Lung (tissue), 12 donors: ENCODE results near the gene PXDN. TPM values are rescaled to one million over a fixed set of nuclear protein-coding genes. Genes with fewer than 3 reads are reported as not detected.

Experiments used
- ATAC-seq: fragments of 200-7000 bp; cut with Tn5 transposase; one replicate; pipeline ENCODE4 v1.9.1; 2020; ENCODE audit warnings: moderate number of reproducible peaks; ENCODE audit not compliant: insufficient read depth, low FRiP score
- DNase-seq, 3 donors: peaks; one replicate each; pipeline ENCODE4 v3.0.0-alpha.2; 2013 to 2017
- H3K27ac ChIP-seq, 2 donors: one replicate each; pipeline ENCODE4 v1.5.1; 2013; ENCODE audit warnings: mild to moderate bottlenecking in 2 of 2, moderate library complexity in 2 of 2, control low read depth in 1 of 2, inconsistent platforms in 1 of 2, low read depth in 1 of 2, low read length in 1 of 2
- H3K27me3 ChIP-seq, 3 donors: one replicate each; pipeline ENCODE4 v1.5.1; 2013; ENCODE audit warnings: low read length in 2 of 3; ENCODE audit not compliant: control insufficient read depth in 3 of 3, insufficient read depth in 3 of 3
- H3K36me3 ChIP-seq, 4 donors: one replicate each; pipeline ENCODE4 v1.5.1; 2013; ENCODE audit warnings: low read length in 4 of 4, mild to moderate bottlenecking in 1 of 4, moderate library complexity in 1 of 4; ENCODE audit not compliant: control insufficient read depth in 4 of 4, insufficient read depth in 4 of 4
- H3K4me1 ChIP-seq, 5 donors: one replicate each; pipeline ENCODE4 v1.5.1; 2013; ENCODE audit warnings: low read length in 5 of 5, mild to moderate bottlenecking in 2 of 5, moderate library complexity in 1 of 5; ENCODE audit not compliant: control insufficient read depth in 5 of 5, insufficient read depth in 5 of 5
- H3K4me3 ChIP-seq: one replicate; pipeline ENCODE4 v1.5.1; 2013; ENCODE audit warnings: mild to moderate bottlenecking, control low read depth, moderate library complexity
- H3K9ac ChIP-seq, 2 donors: one replicate each; pipeline ENCODE4 v1.5.1; 2013; ENCODE audit warnings: low read length in 2 of 2, control low read depth in 1 of 2; ENCODE audit not compliant: insufficient read depth in 1 of 2
- H3K9me3 ChIP-seq, 4 donors: one replicate each; pipeline ENCODE4 v1.5.1; 2013; ENCODE audit warnings: low read length in 3 of 4, mild to moderate bottlenecking in 1 of 4, moderate library complexity in 1 of 4; ENCODE audit not compliant: control insufficient read depth in 4 of 4, insufficient read depth in 3 of 4
- CTCF ChIP-seq: IDR thresholded peaks from 2 replicates; pipeline ENCODE4 v1.5.1; 2012; ENCODE audit warnings: mild to moderate bottlenecking; ENCODE audit errors: control extremely low read depth, extremely low read depth
- WGBS, 2 donors: extraction: QIAGEN DNeasy Blood & Tissue Kit; methylation state at CpG; one replicate each; pipeline ENCODE4 v1.1.7; 2013; 5-methylcytosine and 5-hydroxymethylcytosine counted together
- polyA plus RNA-seq, 2 donors: library from polyadenylated mRNA; stranded (reverse); fragments of 200-250 nt; gene quantifications; one replicate each; pipeline ENCODE4 v1.2.1, GENCODE V29; 2013
- total RNA-seq, 2 donors: library from RNA; depleted of rRNA in 1 of 2; stranded (reverse); fragments of >200 nt in 1 of 2; gene quantifications; one replicate each; pipeline ENCODE4 v1.2.1, GENCODE V29; 2014 to 2021
- donor health status: control.
- donor health status: control.
- donor health status: Bipolar disorder and iron deficiency.
- donor health status: healthy.
- donor health status: DM: yes; HTN: yes; CAD: no.

PXDN gene
- total and polyA plus RNA-seq, 4 donors: 10.6 to 198 (median 45.1) TPM

GRCh38 chr2:1649103-1650084 is 94.9 kb downstream of the PXDN start:
- Histone ChIP-seq H3K36me3 (peaks cover 0 to 42% (median 34%) of the 10 kb centered on the region in 4 donors), H3K27ac (peak overlapping the region in 1 of 2 donors; percentile 27), H3K4me3 (no peak overlapping the region), H3K4me1 (peaks cover 0 to 50% (median 31%) of the 10 kb centered on the region in 5 donors), H3K9me3 (peaks cover 0 to 7% (median 0%) of the 10 kb centered on the region in 4 donors), H3K9ac (no peak overlapping the region), H3K27me3 (no peaks in the 10 kb centered on the region)
- DNase-seq (peak in 1 of 3 donors; percentile 7), ATAC-seq (no peak)
- 95 to 96% methylated on average over 58 of the region's 58 CpGs for WGBS, 2 donors
- TF ChIP-seq CTCF: no peak

GRCh38 chr2:1648241-1649102 is 95.8 kb downstream of the PXDN start:
- TF ChIP-seq CTCF: no peak
- H3K9ac ChIP-seq: no peak overlapping the region
- H3K27ac ChIP-seq: no peak overlapping the region
- H3K36me3 ChIP-seq: peaks cover 0 to 45% (median 36%) of the 10 kb centered on the region in 4 donors
- DNase-seq (no peak), ATAC-seq (no peak)
- H3K4me3 ChIP-seq: no peak overlapping the region
- WGBS, 2 donors: 97% methylated on average over 67 of the region's 67 CpGs
- H3K9me3 ChIP-seq: peaks cover 0 to 7% (median 0%) of the 10 kb centered on the region in 4 donors
- no peaks in the 10 kb centered on the region for H3K27me3 ChIP-seq
- peaks cover 0 to 45% (median 28%) of the 10 kb centered on the region in 5 donors for H3K4me1 ChIP-seq

GRCh38 chr2:1647417-1648240 is 96.7 kb downstream of the PXDN start:
- DNase-seq: no peak
- peaks cover 0 to 45% (median 20%) of the 10 kb centered on the region in 5 donors for H3K4me1 ChIP-seq
- no peak for TF ChIP-seq CTCF
- ATAC-seq: no peak
- H3K36me3 ChIP-seq: peaks cover 2 to 43% (median 35%) of the 10 kb centered on the region in 4 donors
- H3K9ac ChIP-seq: no peak overlapping the region
- H3K27me3 ChIP-seq: no peaks in the 10 kb centered on the region
- H3K27ac ChIP-seq: no peak overlapping the region
- no peak overlapping the region for H3K4me3 ChIP-seq
- WGBS, 2 donors: 94 to 96% methylated on average over 20 of the region's 20 CpGs
- peaks cover 0 to 7% (median 0%) of the 10 kb centered on the region in 4 donors for H3K9me3 ChIP-seq
